Peyer's patch (tissue), 4 donors: ENCODE results near the gene DGCR8. TPM values are rescaled to one million over a fixed set of nuclear protein-coding genes. Genes with fewer than 3 reads are reported as not detected.

Experiments
- DNase-seq, 3 donors: peaks; one replicate each; pipeline ENCODE4 v3.0.0-alpha.2; 2017 to 2019
- H3K27ac ChIP-seq, 4 donors: fragments of 200-600 bp; sonication (generic); one replicate each; pipeline ENCODE4 v1.5.1; 2016 to 2019
- H3K27me3 ChIP-seq, 2 donors: fragments of 200-600 bp; sonication (generic); one replicate each; pipeline ENCODE4 v1.5.1; 2019
- H3K36me3 ChIP-seq, 3 donors: fragments of 200-600 bp; sonication (generic); one replicate each; pipeline ENCODE4 v1.5.1; 2016 to 2019
- H3K4me1 ChIP-seq, 4 donors: fragments of 200-600 bp; sonication (generic); one replicate each; pipeline ENCODE4 v1.5.1; 2016 to 2019
- H3K4me3 ChIP-seq, 4 donors: fragments of 200-600 bp; sonication (generic); 1 replicate in 3 of 4; 2 replicates in 1 of 4; pipeline ENCODE4 v1.5.1; 2016 to 2019; ENCODE audit warnings: mild to moderate bottlenecking in 1 of 4
- H3K9me3 ChIP-seq, 4 donors: fragments of 200-600 bp; sonication (generic); one replicate each; pipeline ENCODE4 v1.5.1; 2016 to 2019; ENCODE audit warnings: mild to moderate bottlenecking in 1 of 4
- CTCF ChIP-seq, 6 experiments: fragments of 450-650 bp in 4 of 6; fragments of 200-600 bp in 2 of 6; sonication (generic) in 1 of 6; IDR thresholded peaks; one replicate each; pipeline ENCODE4 v1.5.1; 2017 to 2019; ENCODE audit warnings: antibody characterized with exemption in 6 of 6, mild to moderate bottlenecking in 3 of 6, moderate library complexity in 1 of 6
- POLR2A ChIP-seq, 2 donors: fragments of 450-650 bp; IDR thresholded peaks; one replicate each; pipeline ENCODE4 v1.5.1; 2017; ENCODE audit warnings: antibody characterized with exemption in 2 of 2, mild to moderate bottlenecking in 2 of 2, moderate library complexity in 2 of 2
- total RNA-seq, 4 donors: library from RNA; depleted of rRNA; stranded (reverse); fragments of >200 nt; gene quantifications; one replicate each; pipeline ENCODE4 v1.1.0, GENCODE V29; 2016

DGCR8 gene
- total RNA-seq, 4 donors from 2014 or later = 40.6 to 138 (median 64.9) TPM

- Histone ChIP-seq H3K27ac (no peak overlapping the region), H3K27me3 (no peaks in the 10 kb centered on the region), H3K4me3 (no peak overlapping the region), H3K9me3 (no peaks in the 10 kb centered on the region), H3K36me3 (peaks cover 0 to 8% (median 0%) of the 10 kb centered on the region in 3 donors), H3K4me1 (no peaks in the 10 kb centered on the region)
- TF ChIP-seq POLR2A (IDR thresholded peaks at IDR 0.05) (no peak), CTCF (IDR thresholded peaks at IDR 0.05) (no peak)
- no peak for DNase-seq
Measured at GRCh38 chr22:20143883-20144665, 64.0 kb downstream of the DGCR8 start.

DNA sequence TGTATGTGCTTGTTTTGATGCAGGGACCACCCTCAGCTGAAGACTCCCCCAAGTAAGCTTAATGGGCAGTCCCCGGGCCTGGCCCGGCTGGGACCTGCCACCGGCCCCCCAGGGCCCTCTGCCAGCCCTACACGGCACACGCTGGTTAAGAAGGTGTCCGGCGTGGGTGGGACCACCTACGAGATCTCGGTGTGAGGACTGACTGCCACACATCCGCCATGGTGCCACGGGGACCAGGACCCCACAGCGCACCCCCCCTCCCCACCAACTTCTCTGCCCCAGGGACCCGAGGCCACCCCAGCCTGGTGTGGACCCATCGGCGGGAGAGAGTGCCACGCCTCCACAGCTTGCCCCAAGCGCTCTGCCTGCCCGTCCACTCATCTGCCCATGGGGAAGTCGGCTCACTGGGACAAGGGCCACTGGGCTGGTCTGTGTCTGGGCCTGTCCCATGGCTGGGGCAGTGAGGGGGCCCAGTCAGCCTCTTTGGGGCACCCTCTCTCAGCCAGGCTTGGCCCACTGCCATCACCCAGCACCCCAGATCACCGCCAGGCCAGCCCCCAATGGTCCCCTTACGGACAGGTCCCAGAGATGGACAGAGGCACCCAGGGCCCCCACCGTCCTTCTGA is 65.3 kb downstream of the DGCR8 start:
- TF ChIP-seq CTCF (IDR thresholded peaks at IDR 0.05) (no peak), POLR2A (IDR thresholded peaks at IDR 0.05) (no peak)
- no peaks in the 10 kb centered on the region for H3K27me3 ChIP-seq
- no peak overlapping the region for H3K4me3 ChIP-seq

DNA sequence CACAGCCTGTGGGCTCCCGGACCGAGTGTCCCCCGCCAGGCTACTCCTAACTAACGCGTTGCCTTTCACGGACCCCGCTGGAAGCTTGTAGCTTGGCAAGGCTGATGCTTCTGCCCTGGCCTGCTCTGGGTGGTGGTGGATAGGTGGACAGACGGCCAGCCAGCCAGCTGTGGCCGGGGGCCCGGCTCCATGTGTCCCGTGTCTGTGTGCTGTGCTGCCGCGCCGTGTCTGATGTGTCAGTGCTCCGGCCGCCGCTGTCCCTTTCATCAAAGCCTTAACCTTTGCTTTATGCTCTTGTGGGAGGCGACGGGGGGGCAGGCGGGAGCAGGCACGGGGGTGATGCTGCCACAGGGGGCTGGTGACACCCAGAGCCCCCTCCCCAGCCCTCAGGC is 65.8 kb downstream of the DGCR8 start:
- Histone ChIP-seq H3K27ac (no peak overlapping the region), H3K27me3 (no peaks in the 10 kb centered on the region), H3K9me3 (no peaks in the 10 kb centered on the region), H3K4me3 (no peak overlapping the region), H3K4me1 (no peaks in the 10 kb centered on the region), H3K36me3 (no peaks in the 10 kb centered on the region)
- no peak for DNase-seq
- TF ChIP-seq CTCF (IDR thresholded peaks at IDR 0.05) = no peak
- no peak for TF ChIP-seq POLR2A (IDR thresholded peaks at IDR 0.05)

More for the DNA sequence above, 65.3 kb downstream of the DGCR8 start:
- H3K9me3 ChIP-seq = no peaks in the 10 kb centered on the region
- no peak for DNase-seq
- peaks cover 0 to under 1% (median 0%) of the 10 kb centered on the region in 3 donors for H3K36me3 ChIP-seq
- H3K4me1 ChIP-seq = no peaks in the 10 kb centered on the region
- no peak overlapping the region for H3K27ac ChIP-seq

DNA sequence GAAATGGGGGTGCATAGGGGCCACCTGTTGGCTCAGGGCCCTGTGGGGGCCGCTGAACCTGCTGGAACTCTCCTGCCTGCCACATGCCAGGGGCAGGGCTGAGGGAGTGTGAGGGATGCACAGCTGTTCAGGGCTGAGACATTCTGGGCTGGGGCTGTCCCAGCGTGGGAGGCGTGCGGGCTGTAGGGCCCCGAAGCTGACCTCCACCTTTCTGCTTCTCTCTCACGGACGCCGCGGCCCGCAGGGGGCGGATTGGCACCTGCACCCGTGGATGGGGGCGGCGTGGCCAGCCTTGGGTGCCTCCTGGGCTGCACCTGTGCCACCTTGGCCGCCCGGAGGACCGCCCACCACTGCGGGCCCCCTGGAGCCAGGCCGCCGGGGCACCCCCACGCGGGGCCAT is 66.7 kb downstream of the DGCR8 start:
- DNase-seq = no peak
- TF ChIP-seq CTCF (IDR thresholded peaks at IDR 0.05) (no peak), POLR2A (IDR thresholded peaks at IDR 0.05) (no peak)
- Histone ChIP-seq H3K4me1 (no peaks in the 10 kb centered on the region), H3K36me3 (no peaks in the 10 kb centered on the region), H3K27me3 (no peaks in the 10 kb centered on the region), H3K27ac (no peak overlapping the region), H3K4me3 (no peak overlapping the region), H3K9me3 (no peaks in the 10 kb centered on the region)

- Histone ChIP-seq H3K27ac (no peak overlapping the region), H3K36me3 (no peaks in the 10 kb centered on the region), H3K4me1 (no peaks in the 10 kb centered on the region), H3K9me3 (no peaks in the 10 kb centered on the region), H3K27me3 (no peaks in the 10 kb centered on the region), H3K4me3 (no peak overlapping the region)
- no peak for DNase-seq
- TF ChIP-seq POLR2A (IDR thresholded peaks at IDR 0.05) = no peak
- no peak for TF ChIP-seq CTCF (IDR thresholded peaks at IDR 0.05)
Measured at GRCh38 chr22:20147237-20147988, 67.4 kb downstream of the DGCR8 start.
